ENCODE measurements around the gene MRPL50.

MRPL50 gene

DNA sequence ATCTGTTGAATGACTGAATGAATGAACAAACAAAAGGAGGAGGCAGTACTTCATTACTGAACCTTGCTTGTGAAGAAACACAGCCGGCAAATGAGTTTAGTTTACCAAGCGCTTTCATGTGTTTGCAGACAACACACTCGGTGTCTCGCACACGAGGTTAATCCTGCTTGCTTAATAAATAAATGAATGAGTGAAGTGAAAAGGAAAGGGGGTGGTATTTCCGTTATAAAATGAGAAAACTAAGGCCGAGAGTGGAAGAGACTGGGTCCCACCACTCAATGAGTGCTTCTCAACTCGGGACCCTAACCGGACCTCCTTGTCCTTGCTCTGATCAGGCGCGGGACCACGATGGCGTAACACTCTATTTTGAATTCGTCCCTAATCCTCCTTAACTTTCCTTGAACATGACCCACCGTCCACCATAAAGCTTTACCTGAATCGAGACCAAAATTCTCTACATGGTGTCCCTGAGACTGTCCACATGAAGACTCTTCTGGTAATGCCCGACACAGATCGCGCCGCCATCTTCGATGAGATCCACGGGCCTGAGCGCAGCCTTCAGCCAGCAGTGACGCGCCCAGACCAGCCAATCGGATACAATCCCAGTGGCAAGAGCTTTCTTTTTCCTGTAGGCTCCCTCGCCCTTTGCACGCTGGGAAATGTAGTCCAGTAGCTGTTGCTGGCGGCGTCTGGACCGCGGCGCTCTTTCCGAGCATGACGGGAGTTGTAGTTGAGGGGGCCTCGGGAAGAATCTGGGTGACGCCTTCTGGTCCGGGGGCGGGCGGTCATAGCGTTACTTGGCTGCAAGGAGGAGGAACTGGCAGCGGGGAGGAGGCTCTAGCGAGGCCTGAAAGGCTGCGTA lies at the start of gene MRPL50, which contains the start of gene ZNF189:
Gene MRPL50 (minus strand): TSS at position 551 of the 862 bp plus-strand sequence. CDS start 26 bp downstream, at position 525.
Gene ZNF189 (plus strand): TSS at position 784 of the 862 bp plus-strand sequence. CDS start 306 bp downstream, outside the sequence.
- ChIA-PET POLR2A (interaction anchor here (0.8 to 1.7 kb wide), 9 partner anchors 10 to 140 kb away, joined by 3 to 17 read pairs (median 5); partner anchors contain the start of gene RNF20), CTCF (interaction anchor here (0.6 to 2.3 kb wide), 4 partner anchors 10 to 131 kb away, joined by 3 to 16 read pairs (median 5); no protein-coding TSS in a partner anchor)
- peak within 1 kb of the TSS; percentile 84 for H3K4me3 ChIP-seq (ENCODE audit: low read depth, low read length)
- no peaks in the 10 kb centered on the region for H3K4me1 ChIP-seq (ENCODE audit: control insufficient read depth, insufficient read depth, low read length)
- peaks cover 20 to 68% of the 10 kb centered on the region in 2 experiments for H3K36me3 ChIP-seq (ENCODE audit: control insufficient read depth in 2 of 2, insufficient read depth in 1 of 2, low read length in 2 of 2)
- H3K27ac ChIP-seq (ENCODE audit: extremely low read depth, low read depth, low read length), result peak within 1 kb of the TSS; percentile 59; the same call in 1 of the 2 replicates
- H3K9me3 ChIP-seq (ENCODE audit: control insufficient read depth, insufficient read depth, low read depth, low read length), result no peaks in the 10 kb centered on the region
- peak; percentile 40; the same call in 1 of the 2 replicates for TF ChIP-seq ZXDB (tag by site-specific recombination; IDR thresholded peaks at IDR 0.05)
- TF ChIP-seq, protein P1, sequence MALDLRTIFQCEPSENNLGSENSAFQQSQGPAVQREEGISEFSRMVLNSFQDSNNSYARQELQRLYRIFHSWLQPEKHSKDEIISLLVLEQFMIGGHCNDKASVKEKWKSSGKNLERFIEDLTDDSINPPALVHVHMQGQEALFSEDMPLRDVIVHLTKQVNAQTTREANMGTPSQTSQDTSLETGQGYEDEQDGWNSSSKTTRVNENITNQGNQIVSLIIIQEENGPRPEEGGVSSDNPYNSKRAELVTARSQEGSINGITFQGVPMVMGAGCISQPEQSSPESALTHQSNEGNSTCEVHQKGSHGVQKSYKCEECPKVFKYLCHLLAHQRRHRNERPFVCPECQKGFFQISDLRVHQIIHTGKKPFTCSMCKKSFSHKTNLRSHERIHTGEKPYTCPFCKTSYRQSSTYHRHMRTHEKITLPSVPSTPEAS (tag by site-specific recombination; IDR thresholded peaks at IDR 0.05), result no peak
- no peak for TF ChIP-seq ZNF548 (tag by site-specific recombination; IDR thresholded peaks at IDR 0.05)
- TF ChIP-seq, protein P2, sequence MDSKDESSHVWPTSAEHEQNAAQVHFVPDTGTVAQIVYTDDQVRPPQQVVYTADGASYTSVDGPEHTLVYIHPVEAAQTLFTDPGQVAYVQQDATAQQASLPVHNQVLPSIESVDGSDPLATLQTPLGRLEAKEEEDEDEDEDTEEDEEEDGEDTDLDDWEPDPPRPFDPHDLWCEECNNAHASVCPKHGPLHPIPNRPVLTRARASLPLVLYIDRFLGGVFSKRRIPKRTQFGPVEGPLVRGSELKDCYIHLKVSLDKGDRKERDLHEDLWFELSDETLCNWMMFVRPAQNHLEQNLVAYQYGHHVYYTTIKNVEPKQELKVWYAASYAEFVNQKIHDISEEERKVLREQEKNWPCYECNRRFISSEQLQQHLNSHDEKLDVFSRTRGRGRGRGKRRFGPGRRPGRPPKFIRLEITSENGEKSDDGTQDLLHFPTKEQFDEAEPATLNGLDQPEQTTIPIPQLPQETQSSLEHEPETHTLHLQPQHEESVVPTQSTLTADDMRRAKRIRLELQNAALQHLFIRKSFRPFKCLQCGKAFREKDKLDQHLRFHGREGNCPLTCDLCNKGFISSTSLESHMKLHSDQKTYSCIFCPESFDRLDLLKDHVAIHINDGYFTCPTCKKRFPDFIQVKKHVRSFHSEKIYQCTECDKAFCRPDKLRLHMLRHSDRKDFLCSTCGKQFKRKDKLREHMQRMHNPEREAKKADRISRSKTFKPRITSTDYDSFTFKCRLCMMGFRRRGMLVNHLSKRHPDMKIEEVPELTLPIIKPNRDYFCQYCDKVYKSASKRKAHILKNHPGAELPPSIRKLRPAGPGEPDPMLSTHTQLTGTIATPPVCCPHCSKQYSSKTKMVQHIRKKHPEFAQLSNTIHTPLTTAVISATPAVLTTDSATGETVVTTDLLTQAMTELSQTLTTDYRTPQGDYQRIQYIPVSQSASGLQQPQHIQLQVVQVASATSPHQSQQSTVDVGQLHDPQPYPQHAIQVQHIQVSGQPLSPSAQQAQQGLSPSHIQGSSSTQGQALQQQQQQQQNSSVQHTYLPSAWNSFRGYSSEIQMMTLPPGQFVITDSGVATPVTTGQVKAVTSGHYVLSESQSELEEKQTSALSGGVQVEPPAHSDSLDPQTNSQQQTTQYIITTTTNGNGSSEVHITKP (tag by site-specific recombination; IDR thresholded peaks at IDR 0.05), result peak; percentile 3; the same call in 1 of the 2 replicates
- peak; percentile 98 for TF ChIP-seq ZNF76 (tag by site-specific recombination; IDR thresholded peaks at IDR 0.05; ENCODE audit: borderline replicate concordance, low read depth)
- TF ChIP-seq ZNF24 (tag by site-specific recombination; IDR thresholded peaks at IDR 0.05), result 0 out of 2 replicates have a peak, but pooled peaks have one; percentile 39
- TF ChIP-seq SP7 (tag by site-specific recombination; IDR thresholded peaks at IDR 0.05), result no peak
- 0 out of 2 replicates have a peak, but pooled peaks have one; percentile 15 for TF ChIP-seq ZFP3 (tag by site-specific recombination; IDR thresholded peaks at IDR 0.05; ENCODE audit: low read depth)
- TF ChIP-seq, protein P3, sequence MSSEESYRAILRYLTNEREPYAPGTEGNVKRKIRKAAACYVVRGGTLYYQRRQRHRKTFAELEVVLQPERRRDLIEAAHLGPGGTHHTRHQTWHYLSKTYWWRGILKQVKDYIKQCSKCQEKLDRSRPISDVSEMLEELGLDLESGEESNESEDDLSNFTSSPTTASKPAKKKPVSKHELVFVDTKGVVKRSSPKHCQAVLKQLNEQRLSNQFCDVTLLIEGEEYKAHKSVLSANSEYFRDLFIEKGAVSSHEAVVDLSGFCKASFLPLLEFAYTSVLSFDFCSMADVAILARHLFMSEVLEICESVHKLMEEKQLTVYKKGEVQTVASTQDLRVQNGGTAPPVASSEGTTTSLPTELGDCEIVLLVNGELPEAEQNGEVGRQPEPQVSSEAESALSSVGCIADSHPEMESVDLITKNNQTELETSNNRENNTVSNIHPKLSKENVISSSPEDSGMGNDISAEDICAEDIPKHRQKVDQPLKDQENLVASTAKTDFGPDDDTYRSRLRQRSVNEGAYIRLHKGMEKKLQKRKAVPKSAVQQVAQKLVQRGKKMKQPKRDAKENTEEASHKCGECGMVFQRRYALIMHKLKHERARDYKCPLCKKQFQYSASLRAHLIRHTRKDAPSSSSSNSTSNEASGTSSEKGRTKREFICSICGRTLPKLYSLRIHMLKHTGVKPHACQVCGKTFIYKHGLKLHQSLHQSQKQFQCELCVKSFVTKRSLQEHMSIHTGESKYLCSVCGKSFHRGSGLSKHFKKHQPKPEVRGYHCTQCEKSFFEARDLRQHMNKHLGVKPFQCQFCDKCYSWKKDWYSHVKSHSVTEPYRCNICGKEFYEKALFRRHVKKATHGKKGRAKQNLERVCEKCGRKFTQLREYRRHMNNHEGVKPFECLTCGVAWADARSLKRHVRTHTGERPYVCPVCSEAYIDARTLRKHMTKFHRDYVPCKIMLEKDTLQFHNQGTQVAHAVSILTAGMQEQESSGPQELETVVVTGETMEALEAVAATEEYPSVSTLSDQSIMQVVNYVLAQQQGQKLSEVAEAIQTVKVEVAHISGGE (tag by site-specific recombination; conservative IDR thresholded peaks at IDR 0.05; ENCODE audit: low read depth), result peak; percentile 65
- TF ChIP-seq FEZF1 (tag by site-specific recombination; IDR thresholded peaks at IDR 0.05), result no peak
- TF ChIP-seq SP2 (tag by site-specific recombination; IDR thresholded peaks at IDR 0.05), result peak; percentile 79
- TF ChIP-seq SCRT2 (tag by site-specific recombination; IDR thresholded peaks at IDR 0.05), result peak; percentile 82
- TF ChIP-seq ZBTB20 (tag by site-specific recombination; IDR thresholded peaks at IDR 0.05), result 0 out of 2 replicates have a peak, but pooled peaks have one; percentile 35
- TF ChIP-seq TRIM28 (IDR thresholded peaks at IDR 0.05; ENCODE audit: borderline replicate concordance, low read length), result no peak
- no peak for TF ChIP-seq TCF7L2 (IDR thresholded peaks at IDR 0.05; ENCODE audit: borderline replicate concordance, low read depth, low read length)
- peak; percentile 62 for TF ChIP-seq YY1 (tag by site-specific recombination; IDR thresholded peaks at IDR 0.05)
- no peak for TF ChIP-seq ZNF544 (tag by site-specific recombination; IDR thresholded peaks at IDR 0.05)
- TF ChIP-seq ZNF629 (tag by site-specific recombination; IDR thresholded peaks at IDR 0.05), result peak; percentile 59
- TF ChIP-seq ZNF335 (tag by site-specific recombination; conservative IDR thresholded peaks at IDR 0.05), result peak; percentile 93
- 0 out of 2 replicates have a peak, but pooled peaks have one; percentile 59 for TF ChIP-seq ZNF501 (tag by site-specific recombination; IDR thresholded peaks at IDR 0.05)
- TF ChIP-seq, protein P4, sequence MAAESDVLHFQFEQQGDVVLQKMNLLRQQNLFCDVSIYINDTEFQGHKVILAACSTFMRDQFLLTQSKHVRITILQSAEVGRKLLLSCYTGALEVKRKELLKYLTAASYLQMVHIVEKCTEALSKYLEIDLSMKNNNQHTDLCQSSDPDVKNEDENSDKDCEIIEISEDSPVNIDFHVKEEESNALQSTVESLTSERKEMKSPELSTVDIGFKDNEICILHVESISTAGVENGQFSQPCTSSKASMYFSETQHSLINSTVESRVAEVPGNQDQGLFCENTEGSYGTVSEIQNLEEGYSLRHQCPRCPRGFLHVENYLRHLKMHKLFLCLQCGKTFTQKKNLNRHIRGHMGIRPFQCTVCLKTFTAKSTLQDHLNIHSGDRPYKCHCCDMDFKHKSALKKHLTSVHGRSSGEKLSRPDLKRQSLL (tag by site-specific recombination; IDR thresholded peaks at IDR 0.05), result no peak
- TF ChIP-seq EGR2 (tag by site-specific recombination; IDR thresholded peaks at IDR 0.05; ENCODE audit: low read depth), result 0 out of 2 replicates have a peak, but pooled peaks have one; percentile 26
- TF ChIP-seq ZNF654 (tag by site-specific recombination; IDR thresholded peaks at IDR 0.05; ENCODE audit: low read depth), result no peak
- peak; percentile 55 for TF ChIP-seq ZFHX2 (tag by site-specific recombination; conservative IDR thresholded peaks at IDR 0.05)
- 0 out of 2 replicates have a peak, but pooled peaks have one; percentile 21 for TF ChIP-seq ZNF600 (tag by site-specific recombination; IDR thresholded peaks at IDR 0.05)

Data from HEK293 (cell line).